ENCODE measurements around the gene ITGB7. TPM values are rescaled to one million over a fixed set of nuclear protein-coding genes. Genes with fewer than 3 reads are reported as not detected.

Gene ITGB7
- total and polyA plus RNA-seq, 10 of the 15 experiments (the other 5 are each of a cell fraction or from before 2014, with no cell fraction given): 54.5 to 487 (median 252) TPM

- H3K27ac ChIP-seq (ENCODE audit: control insufficient read depth, insufficient read depth): no peak overlapping the region
- ChIA-PET POLR2A (interaction anchor here (1.2 to 6.5 kb wide), 2 partner anchors 13 to 38 kb away, joined by 3 to 33 read pairs; no protein-coding TSS in a partner anchor), CTCF (interaction anchor here (0.8 to 15.7 kb wide), 28 partner anchors 12 to 147 kb away, joined by 3 to 315 read pairs (median 8); partner anchors contain the start of genes AAAS, CSAD, ESPL1 and PFDN5), SMC1A (ENCODE audit: uncharacterized antibody, unreplicated experiment) (interaction anchor here (0.6 to 16.4 kb wide), 15 partner anchors 14 to 288 kb away, joined by 3 to 155 read pairs (median 11); partner anchors contain the start of genes AAAS, ESPL1, PFDN5 and TARBP2), RAD21 (ENCODE audit: unreplicated experiment) (interaction anchor here (1.0 to 11.1 kb wide), 12 partner anchors 24 to 132 kb away, joined by 3 to 146 read pairs (median 14); partner anchors contain the start of genes AAAS, ESPL1 and PFDN5)
- no peak overlapping the region for H3K4me2 ChIP-seq (ENCODE audit: control insufficient read depth, insufficient read depth)
- no peak for DNase-seq (ENCODE audit: low read depth, low spot score)
- H3K27me3 ChIP-seq (replicated peaks in 1 of 2; ENCODE audit: control insufficient read depth in 2 of 2, insufficient read depth in 2 of 2, low read length in 1 of 2): no peaks in the 10 kb centered on the region
- no peak for TF ChIP-seq SMC3 (IDR thresholded peaks at IDR 0.05; ENCODE audit: borderline replicate concordance, low read length)
- in situ Hi-C loops (cut with MboI): loop anchor here (5.0 kb wide), 1 partner anchor 74 kb away; no protein-coding TSS in a partner anchor
- H3K36me3 ChIP-seq (ENCODE audit: control insufficient read depth in 2 of 2, insufficient read depth in 2 of 2, low read length in 1 of 2): peaks cover 6 to 26% of the 10 kb centered on the region in 2 experiments
- WGBS (ENCODE audit: insufficient coverage, insufficient replicate concordance, low lambda C conversion rate, missing lambda C conversion rate): 35% methylated on average over 12 of the region's 12 CpGs
- no peak for FAIRE-seq
- peaks cover 6% of the 10 kb centered on the region for H3K79me2 ChIP-seq (ENCODE audit: control insufficient read depth, insufficient read depth, low read length)
- H3K9me3 ChIP-seq (replicated peaks; ENCODE audit: control insufficient read depth, insufficient read depth, low read length): no peaks in the 10 kb centered on the region
- H3K4me1 ChIP-seq (ENCODE audit: control insufficient read depth, insufficient read depth, low read length): peaks cover 30% of the 10 kb centered on the region
- no peak overlapping the region for H3K4me3 ChIP-seq
- ATAC-seq: no peak
- no peaks in the 10 kb centered on the region for H4K20me1 ChIP-seq (ENCODE audit: control insufficient read depth, insufficient read depth)
- H2AFZ ChIP-seq (ENCODE audit: control insufficient read depth, low read depth, low read length): no peak overlapping the region
- no TSS peak for BruUV-seq (replicated peaks)
- no peak overlapping the region for H3K9ac ChIP-seq (ENCODE audit: control insufficient read depth, insufficient read depth, low read length)
- intact Hi-C loops (cut with micrococcal nuclease; ENCODE audit: unreplicated experiment): loop anchor here (1.0 to 5.0 kb wide), 4 partner anchors 38 to 294 kb away; partner anchors contain the start of gene NPFF
Observed at GRCh38 chr12:53212931-53213330, 5.9 kb upstream of the ITGB7 start.

GRCh38 chr12:53211476-53212381 is 4.7 kb upstream of the ITGB7 start:
- H3K4me3 ChIP-seq: no peak overlapping the region
- H3K36me3 ChIP-seq (ENCODE audit: control insufficient read depth in 2 of 2, insufficient read depth in 2 of 2, low read length in 1 of 2): peaks cover 6 to 26% of the 10 kb centered on the region in 2 experiments
- TF ChIP-seq ATF2 (IDR thresholded peaks at IDR 0.05; ENCODE audit: low read length) (no peak), CTCF (IDR thresholded peaks at IDR 0.05 in 2 of 3, conservative IDR thresholded peaks at IDR 0.05 in 1 of 3; ENCODE audit: control insufficient read depth in 2 of 3, extremely low read depth in 1 of 3, insufficient read depth in 1 of 3, low read depth in 3 of 3, low read length in 3 of 3) (peak; percentile 24 to 57 (median 54)), SMC3 (IDR thresholded peaks at IDR 0.05; ENCODE audit: borderline replicate concordance, low read length) (no peak), ZNF24 (IDR thresholded peaks at IDR 0.05) (no peak), ZZZ3 (IDR thresholded peaks at IDR 0.05; ENCODE audit: control insufficient read depth, insufficient read length, low read depth) (no peak), RAD21 (IDR thresholded peaks at IDR 0.05; ENCODE audit: insufficient read depth, low read depth, low read length) (0 out of 2 replicates have a peak, but pooled peaks have one; percentile 25)
- H3K9ac ChIP-seq (ENCODE audit: control insufficient read depth, insufficient read depth, low read length): no peak overlapping the region
- no peaks in the 10 kb centered on the region for H3K27me3 ChIP-seq (replicated peaks in 1 of 2; ENCODE audit: control insufficient read depth in 2 of 2, insufficient read depth in 2 of 2, low read length in 1 of 2)
- H3K79me2 ChIP-seq (ENCODE audit: control insufficient read depth, insufficient read depth, low read length): peaks cover 13% of the 10 kb centered on the region
- ATAC-seq (no peak), FAIRE-seq (no peak), DNase-seq (ENCODE audit: low read depth, low spot score) (no peak)
- peaks cover 34% of the 10 kb centered on the region for H3K4me1 ChIP-seq (ENCODE audit: control insufficient read depth, insufficient read depth, low read length)
- no peak overlapping the region for H3K27ac ChIP-seq (ENCODE audit: control insufficient read depth, insufficient read depth)
- ChIA-PET SMC1A (ENCODE audit: uncharacterized antibody, unreplicated experiment) (interaction anchor here (0.9 to 16.4 kb wide), 12 partner anchors 13 to 133 kb away, joined by 3 to 155 read pairs (median 12); partner anchors contain the start of genes AAAS, ESPL1 and PFDN5), CTCF (interaction anchor here (0.5 to 15.7 kb wide), 30 partner anchors 8 to 289 kb away, joined by 3 to 315 read pairs (median 6); partner anchors contain the start of genes AAAS, CSAD, ESPL1 and PFDN5), POLR2A (interaction anchor here (0.9 to 6.5 kb wide), 3 partner anchors 12 to 57 kb away, joined by 3 to 33 read pairs (median 3); partner anchors contain the start of gene ESPL1), RAD21 (ENCODE audit: unreplicated experiment) (interaction anchor here (0.9 to 11.1 kb wide), 12 partner anchors 9 to 133 kb away, joined by 3 to 146 read pairs (median 8); partner anchors contain the start of genes ESPL1 and PFDN5)
- no peak overlapping the region for H3K4me2 ChIP-seq (ENCODE audit: control insufficient read depth, insufficient read depth)
- H4K20me1 ChIP-seq (ENCODE audit: control insufficient read depth, insufficient read depth): no peaks in the 10 kb centered on the region
- in situ Hi-C loops (cut with MboI): loop anchor here (5.0 kb wide), 1 partner anchor 76 kb away; no protein-coding TSS in a partner anchor
- BruUV-seq (replicated peaks): no TSS peak
- no peak overlapping the region for H2AFZ ChIP-seq (ENCODE audit: control insufficient read depth, low read depth, low read length)
- 81% methylated on average over 13 of the region's 13 CpGs for WGBS (ENCODE audit: insufficient coverage, insufficient replicate concordance, low lambda C conversion rate, missing lambda C conversion rate)
- H3K9me3 ChIP-seq (replicated peaks; ENCODE audit: control insufficient read depth, insufficient read depth, low read length): no peaks in the 10 kb centered on the region
- intact Hi-C loops (cut with micrococcal nuclease; ENCODE audit: unreplicated experiment): loop anchor here (2.0 to 5.0 kb wide), 2 partner anchors 39 to 296 kb away; partner anchors contain the start of gene NPFF

All from GM12878 (cell line).